ENCODE measurements around the gene LBP. TPM values are rescaled to one million over a fixed set of nuclear protein-coding genes. Genes with fewer than 3 reads are reported as not detected.

Gene LBP
- polyA plus RNA-seq, 1 donor from 2014 or later, result not detected

DNA sequence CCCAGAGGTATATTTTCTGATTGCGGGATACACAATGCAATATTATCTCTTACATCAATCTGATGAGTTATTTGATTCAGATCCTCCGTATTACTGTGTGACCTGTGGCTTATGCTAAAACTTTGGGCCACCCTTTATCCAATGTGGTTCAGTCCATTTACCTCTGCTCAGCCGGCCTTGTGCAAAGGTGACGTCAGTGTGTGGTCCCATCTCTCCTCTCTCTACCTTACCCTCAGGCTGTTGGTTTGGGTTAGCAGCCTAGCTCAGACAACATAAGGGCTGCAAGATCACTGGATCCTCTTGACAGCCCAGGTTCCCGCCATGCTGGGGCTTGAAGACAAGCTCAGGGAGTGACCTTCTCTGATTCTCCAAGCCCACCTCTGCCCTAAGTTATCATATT, 55.8 kb downstream of the LBP start:
- Histone ChIP-seq H3K79me2 (replicated peaks; ENCODE audit: insufficient read depth, low read length) (no peaks in the 10 kb centered on the region), H3F3A (ENCODE audit: insufficient read depth, low read length, poor library complexity, severe bottlenecking) (no peaks in the 10 kb centered on the region), H3K9me2 (ENCODE audit: insufficient read depth, low read length) (no peaks in the 10 kb centered on the region), H4K20me1 (ENCODE audit: insufficient read depth) (no peaks in the 10 kb centered on the region), H3K27me3 (ENCODE audit: insufficient read depth, low read depth, low read length) (no peaks in the 10 kb centered on the region), H3K9ac (ENCODE audit: low read length) (no peak overlapping the region), H3K27ac (ENCODE audit: low read length) (no peak overlapping the region), H2AFZ (ENCODE audit: low read depth, low read length) (no peak overlapping the region), H3K9me3 (ENCODE audit: low read length) (no peaks in the 10 kb centered on the region), H3K4me2 (ENCODE audit: low read length) (no peak overlapping the region), H3K4me3 (ENCODE audit: low read length) (no peak overlapping the region), H3K36me3 (ENCODE audit: insufficient read depth, low read length) (no peaks in the 10 kb centered on the region)
- no peak for TF ChIP-seq SMC3 (conservative IDR thresholded peaks at IDR 0.05; ENCODE audit: poor library complexity)
- TF ChIP-seq RAD21 (conservative IDR thresholded peaks at IDR 0.05), result no peak
- TF ChIP-seq, protein P1, sequence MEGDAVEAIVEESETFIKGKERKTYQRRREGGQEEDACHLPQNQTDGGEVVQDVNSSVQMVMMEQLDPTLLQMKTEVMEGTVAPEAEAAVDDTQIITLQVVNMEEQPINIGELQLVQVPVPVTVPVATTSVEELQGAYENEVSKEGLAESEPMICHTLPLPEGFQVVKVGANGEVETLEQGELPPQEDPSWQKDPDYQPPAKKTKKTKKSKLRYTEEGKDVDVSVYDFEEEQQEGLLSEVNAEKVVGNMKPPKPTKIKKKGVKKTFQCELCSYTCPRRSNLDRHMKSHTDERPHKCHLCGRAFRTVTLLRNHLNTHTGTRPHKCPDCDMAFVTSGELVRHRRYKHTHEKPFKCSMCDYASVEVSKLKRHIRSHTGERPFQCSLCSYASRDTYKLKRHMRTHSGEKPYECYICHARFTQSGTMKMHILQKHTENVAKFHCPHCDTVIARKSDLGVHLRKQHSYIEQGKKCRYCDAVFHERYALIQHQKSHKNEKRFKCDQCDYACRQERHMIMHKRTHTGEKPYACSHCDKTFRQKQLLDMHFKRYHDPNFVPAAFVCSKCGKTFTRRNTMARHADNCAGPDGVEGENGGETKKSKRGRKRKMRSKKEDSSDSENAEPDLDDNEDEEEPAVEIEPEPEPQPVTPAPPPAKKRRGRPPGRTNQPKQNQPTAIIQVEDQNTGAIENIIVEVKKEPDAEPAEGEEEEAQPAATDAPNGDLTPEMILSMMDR (IDR thresholded peaks at IDR 0.05; ENCODE audit: poor library complexity, severe bottlenecking), result no peak
- no peak for TF ChIP-seq EP300 (conservative IDR thresholded peaks at IDR 0.05; ENCODE audit: poor library complexity, severe bottlenecking)
- no peak for TF ChIP-seq EZH2 (IDR thresholded peaks at IDR 0.05; ENCODE audit: borderline replicate concordance, insufficient read depth, low read length, poor library complexity, severe bottlenecking)
- TF ChIP-seq TAF1 (IDR thresholded peaks at IDR 0.05; ENCODE audit: low read depth), result no peak
- TF ChIP-seq, protein P2, sequence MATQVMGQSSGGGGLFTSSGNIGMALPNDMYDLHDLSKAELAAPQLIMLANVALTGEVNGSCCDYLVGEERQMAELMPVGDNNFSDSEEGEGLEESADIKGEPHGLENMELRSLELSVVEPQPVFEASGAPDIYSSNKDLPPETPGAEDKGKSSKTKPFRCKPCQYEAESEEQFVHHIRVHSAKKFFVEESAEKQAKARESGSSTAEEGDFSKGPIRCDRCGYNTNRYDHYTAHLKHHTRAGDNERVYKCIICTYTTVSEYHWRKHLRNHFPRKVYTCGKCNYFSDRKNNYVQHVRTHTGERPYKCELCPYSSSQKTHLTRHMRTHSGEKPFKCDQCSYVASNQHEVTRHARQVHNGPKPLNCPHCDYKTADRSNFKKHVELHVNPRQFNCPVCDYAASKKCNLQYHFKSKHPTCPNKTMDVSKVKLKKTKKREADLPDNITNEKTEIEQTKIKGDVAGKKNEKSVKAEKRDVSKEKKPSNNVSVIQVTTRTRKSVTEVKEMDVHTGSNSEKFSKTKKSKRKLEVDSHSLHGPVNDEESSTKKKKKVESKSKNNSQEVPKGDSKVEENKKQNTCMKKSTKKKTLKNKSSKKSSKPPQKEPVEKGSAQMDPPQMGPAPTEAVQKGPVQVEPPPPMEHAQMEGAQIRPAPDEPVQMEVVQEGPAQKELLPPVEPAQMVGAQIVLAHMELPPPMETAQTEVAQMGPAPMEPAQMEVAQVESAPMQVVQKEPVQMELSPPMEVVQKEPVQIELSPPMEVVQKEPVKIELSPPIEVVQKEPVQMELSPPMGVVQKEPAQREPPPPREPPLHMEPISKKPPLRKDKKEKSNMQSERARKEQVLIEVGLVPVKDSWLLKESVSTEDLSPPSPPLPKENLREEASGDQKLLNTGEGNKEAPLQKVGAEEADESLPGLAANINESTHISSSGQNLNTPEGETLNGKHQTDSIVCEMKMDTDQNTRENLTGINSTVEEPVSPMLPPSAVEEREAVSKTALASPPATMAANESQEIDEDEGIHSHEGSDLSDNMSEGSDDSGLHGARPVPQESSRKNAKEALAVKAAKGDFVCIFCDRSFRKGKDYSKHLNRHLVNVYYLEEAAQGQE (IDR thresholded peaks at IDR 0.05; ENCODE audit: borderline replicate concordance), result no peak
- TF ChIP-seq POLR2AphosphoS5 (IDR thresholded peaks at IDR 0.05), result no peak
- no peak for TF ChIP-seq MXI1 (conservative IDR thresholded peaks at IDR 0.05; ENCODE audit: poor library complexity, severe bottlenecking)

DNA sequence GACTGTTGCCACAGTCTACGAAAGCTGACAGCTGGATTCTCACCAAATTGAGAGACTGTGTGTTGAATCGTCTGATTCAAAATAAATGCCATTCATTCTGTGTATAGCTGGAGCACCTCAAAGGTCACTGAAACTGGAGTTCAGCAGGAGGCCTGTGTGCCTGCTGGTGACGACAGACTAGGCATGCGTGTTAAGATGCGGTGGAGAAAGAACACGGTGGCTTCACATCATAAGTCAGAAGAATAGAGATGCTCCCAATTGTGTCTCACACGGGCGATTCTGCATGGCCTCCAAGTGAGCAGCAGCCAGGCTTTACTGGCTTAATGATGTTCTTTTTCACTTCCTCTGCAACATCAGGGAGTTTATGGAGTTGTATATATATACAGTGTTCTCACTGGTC, 56.5 kb downstream of the LBP start:
- Histone ChIP-seq H3K9me3 (ENCODE audit: low read length) (no peaks in the 10 kb centered on the region), H3K9me2 (ENCODE audit: insufficient read depth, low read length) (no peaks in the 10 kb centered on the region), H2AFZ (ENCODE audit: low read depth, low read length) (no peak overlapping the region), H4K20me1 (ENCODE audit: insufficient read depth) (no peaks in the 10 kb centered on the region), H3K4me3 (ENCODE audit: low read length) (no peak overlapping the region), H3F3A (ENCODE audit: insufficient read depth, low read length, poor library complexity, severe bottlenecking) (no peaks in the 10 kb centered on the region), H3K36me3 (ENCODE audit: insufficient read depth, low read length) (no peaks in the 10 kb centered on the region), H3K9ac (ENCODE audit: low read length) (no peak overlapping the region), H3K27me3 (ENCODE audit: insufficient read depth, low read depth, low read length) (no peaks in the 10 kb centered on the region), H3K4me2 (ENCODE audit: low read length) (no peak overlapping the region), H3K27ac (ENCODE audit: low read length) (no peak overlapping the region), H3K79me2 (replicated peaks; ENCODE audit: insufficient read depth, low read length) (no peaks in the 10 kb centered on the region)
- TF ChIP-seq, protein P2 (IDR thresholded peaks at IDR 0.05; ENCODE audit: borderline replicate concordance), result no peak
- TF ChIP-seq EZH2 (IDR thresholded peaks at IDR 0.05; ENCODE audit: borderline replicate concordance, insufficient read depth, low read length, poor library complexity, severe bottlenecking), result no peak
- TF ChIP-seq MXI1 (conservative IDR thresholded peaks at IDR 0.05; ENCODE audit: poor library complexity, severe bottlenecking), result no peak
- TF ChIP-seq TAF1 (IDR thresholded peaks at IDR 0.05; ENCODE audit: low read depth), result no peak

All from neural cell (in vitro differentiated cells).